ENCODE data around the gene NEDD4L.

The NEDD4L gene

GRCh38 chr18:58300867-58301266 is 256.8 kb downstream of the NEDD4L start:
- ATAC-seq = no peak
- TF ChIP-seq SNAI2 (CRISPR knock-in tag; IDR thresholded peaks at IDR 0.05) (no peak), ZNF8 (CRISPR knock-in tag; IDR thresholded peaks at IDR 0.05) (no peak), ZNF565 (CRISPR knock-in tag; conservative IDR thresholded peaks at IDR 0.05; ENCODE audit: low read depth) (no peak), POU6F1 (CRISPR knock-in tag; IDR thresholded peaks at IDR 0.05; ENCODE audit: borderline replicate concordance, low read depth) (no peak), OSR1 (CRISPR knock-in tag; IDR thresholded peaks at IDR 0.05) (no peak), TOX (CRISPR knock-in tag; IDR thresholded peaks at IDR 0.05; ENCODE audit: borderline replicate concordance) (no peak), ZC3H10 (CRISPR knock-in tag; IDR thresholded peaks at IDR 0.05) (no peak), TCF4 (CRISPR knock-in tag; IDR thresholded peaks at IDR 0.05; ENCODE audit: borderline replicate concordance) (no peak), PPARA (CRISPR knock-in tag; IDR thresholded peaks at IDR 0.05; ENCODE audit: borderline replicate concordance) (no peak), CSDC2 (CRISPR knock-in tag; IDR thresholded peaks at IDR 0.05) (no peak), ARNTL (CRISPR knock-in tag; IDR thresholded peaks at IDR 0.05; ENCODE audit: borderline replicate concordance, low read depth) (no peak), BACH2 (CRISPR knock-in tag; IDR thresholded peaks at IDR 0.05; ENCODE audit: borderline replicate concordance) (no peak), ZFP30 (CRISPR knock-in tag; IDR thresholded peaks at IDR 0.05) (no peak)
- TF ChIP-seq, protein P1, sequence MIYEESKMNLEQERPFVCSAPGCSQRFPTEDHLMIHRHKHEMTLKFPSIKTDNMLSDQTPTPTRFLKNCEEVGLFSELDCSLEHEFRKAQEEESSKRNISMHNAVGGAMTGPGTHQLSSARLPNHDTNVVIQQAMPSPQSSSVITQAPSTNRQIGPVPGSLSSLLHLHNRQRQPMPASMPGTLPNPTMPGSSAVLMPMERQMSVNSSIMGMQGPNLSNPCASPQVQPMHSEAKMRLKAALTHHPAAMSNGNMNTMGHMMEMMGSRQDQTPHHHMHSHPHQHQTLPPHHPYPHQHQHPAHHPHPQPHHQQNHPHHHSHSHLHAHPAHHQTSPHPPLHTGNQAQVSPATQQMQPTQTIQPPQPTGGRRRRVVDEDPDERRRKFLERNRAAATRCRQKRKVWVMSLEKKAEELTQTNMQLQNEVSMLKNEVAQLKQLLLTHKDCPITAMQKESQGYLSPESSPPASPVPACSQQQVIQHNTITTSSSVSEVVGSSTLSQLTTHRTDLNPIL (CRISPR knock-in tag; IDR thresholded peaks at IDR 0.05; ENCODE audit: low read depth) = no peak

GRCh38 chr18:58302811-58303210 is 258.8 kb downstream of the NEDD4L start:
- TF ChIP-seq PPARA (CRISPR knock-in tag; IDR thresholded peaks at IDR 0.05; ENCODE audit: borderline replicate concordance) (no peak), RARB (CRISPR knock-in tag; IDR thresholded peaks at IDR 0.05) (no peak), ZNF565 (CRISPR knock-in tag; conservative IDR thresholded peaks at IDR 0.05; ENCODE audit: low read depth) (no peak), ZFP3 (CRISPR knock-in tag; IDR thresholded peaks at IDR 0.05) (no peak), ZNF8 (CRISPR knock-in tag; IDR thresholded peaks at IDR 0.05) (no peak), GLIS3 (CRISPR knock-in tag; IDR thresholded peaks at IDR 0.05) (no peak), OSR1 (CRISPR knock-in tag; IDR thresholded peaks at IDR 0.05) (no peak)
- TF ChIP-seq, protein P1 (CRISPR knock-in tag; IDR thresholded peaks at IDR 0.05; ENCODE audit: low read depth) = no peak
- no peak for ATAC-seq

DNA sequence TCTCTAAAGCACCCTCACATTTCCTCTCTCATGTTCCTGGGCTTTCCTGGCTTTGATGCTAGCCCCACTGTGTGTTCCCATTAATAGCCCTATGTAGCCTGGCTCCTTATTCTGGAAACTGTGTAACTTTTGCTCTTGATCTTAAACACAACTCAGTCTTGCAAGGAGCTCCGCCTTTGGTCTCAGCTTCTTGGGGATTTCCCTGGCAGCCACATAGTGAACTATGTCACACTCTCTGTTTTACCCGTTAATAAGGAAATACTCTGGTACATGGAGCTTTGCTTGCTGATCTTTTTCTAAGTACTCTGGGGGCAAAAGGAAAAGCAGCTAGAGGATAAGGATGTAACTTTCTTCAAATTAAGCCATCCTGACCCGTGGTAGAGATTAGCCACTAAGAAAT is 259.3 kb downstream of the NEDD4L start:
- TF ChIP-seq ZNF70 (CRISPR knock-in tag; IDR thresholded peaks at IDR 0.05) = no peak
- no peak for ATAC-seq

- TF ChIP-seq OSR1 (CRISPR knock-in tag; IDR thresholded peaks at IDR 0.05) = no peak
- TF ChIP-seq ZNF70 (CRISPR knock-in tag; IDR thresholded peaks at IDR 0.05) = no peak
- TF ChIP-seq, protein P1 (CRISPR knock-in tag; IDR thresholded peaks at IDR 0.05; ENCODE audit: low read depth) = no peak
Measured at GRCh38 chr18:58305792-58306191, 261.8 kb downstream of the NEDD4L start.

GRCh38 chr18:58307441-58307840 is 263.4 kb downstream of the NEDD4L start:
- no peak for ATAC-seq
- TF ChIP-seq ESRRG (CRISPR knock-in tag; IDR thresholded peaks at IDR 0.05) (no peak), ZNF565 (CRISPR knock-in tag; conservative IDR thresholded peaks at IDR 0.05; ENCODE audit: low read depth) (no peak), ZFP3 (CRISPR knock-in tag; IDR thresholded peaks at IDR 0.05) (no peak), POU6F1 (CRISPR knock-in tag; IDR thresholded peaks at IDR 0.05; ENCODE audit: borderline replicate concordance, low read depth) (no peak), ARNTL (CRISPR knock-in tag; IDR thresholded peaks at IDR 0.05; ENCODE audit: borderline replicate concordance, low read depth) (no peak), TCF4 (CRISPR knock-in tag; IDR thresholded peaks at IDR 0.05; ENCODE audit: borderline replicate concordance) (no peak), CSDC2 (CRISPR knock-in tag; IDR thresholded peaks at IDR 0.05) (no peak), PPARA (CRISPR knock-in tag; IDR thresholded peaks at IDR 0.05; ENCODE audit: borderline replicate concordance) (no peak), ZFP30 (CRISPR knock-in tag; IDR thresholded peaks at IDR 0.05) (no peak), SNAI2 (CRISPR knock-in tag; IDR thresholded peaks at IDR 0.05) (no peak), ZC3H10 (CRISPR knock-in tag; IDR thresholded peaks at IDR 0.05) (no peak), TOX (CRISPR knock-in tag; IDR thresholded peaks at IDR 0.05; ENCODE audit: borderline replicate concordance) (no peak), ISL1 (CRISPR knock-in tag; IDR thresholded peaks at IDR 0.05) (no peak), OSR1 (CRISPR knock-in tag; IDR thresholded peaks at IDR 0.05) (no peak)
- TF ChIP-seq, protein P2, sequence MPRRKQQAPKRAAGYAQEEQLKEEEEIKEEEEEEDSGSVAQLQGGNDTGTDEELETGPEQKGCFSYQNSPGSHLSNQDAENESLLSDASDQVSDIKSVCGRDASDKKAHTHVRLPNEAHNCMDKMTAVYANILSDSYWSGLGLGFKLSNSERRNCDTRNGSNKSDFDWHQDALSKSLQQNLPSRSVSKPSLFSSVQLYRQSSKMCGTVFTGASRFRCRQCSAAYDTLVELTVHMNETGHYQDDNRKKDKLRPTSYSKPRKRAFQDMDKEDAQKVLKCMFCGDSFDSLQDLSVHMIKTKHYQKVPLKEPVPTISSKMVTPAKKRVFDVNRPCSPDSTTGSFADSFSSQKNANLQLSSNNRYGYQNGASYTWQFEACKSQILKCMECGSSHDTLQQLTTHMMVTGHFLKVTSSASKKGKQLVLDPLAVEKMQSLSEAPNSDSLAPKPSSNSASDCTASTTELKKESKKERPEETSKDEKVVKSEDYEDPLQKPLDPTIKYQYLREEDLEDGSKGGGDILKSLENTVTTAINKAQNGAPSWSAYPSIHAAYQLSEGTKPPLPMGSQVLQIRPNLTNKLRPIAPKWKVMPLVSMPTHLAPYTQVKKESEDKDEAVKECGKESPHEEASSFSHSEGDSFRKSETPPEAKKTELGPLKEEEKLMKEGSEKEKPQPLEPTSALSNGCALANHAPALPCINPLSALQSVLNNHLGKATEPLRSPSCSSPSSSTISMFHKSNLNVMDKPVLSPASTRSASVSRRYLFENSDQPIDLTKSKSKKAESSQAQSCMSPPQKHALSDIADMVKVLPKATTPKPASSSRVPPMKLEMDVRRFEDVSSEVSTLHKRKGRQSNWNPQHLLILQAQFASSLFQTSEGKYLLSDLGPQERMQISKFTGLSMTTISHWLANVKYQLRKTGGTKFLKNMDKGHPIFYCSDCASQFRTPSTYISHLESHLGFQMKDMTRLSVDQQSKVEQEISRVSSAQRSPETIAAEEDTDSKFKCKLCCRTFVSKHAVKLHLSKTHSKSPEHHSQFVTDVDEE (CRISPR knock-in tag; IDR thresholded peaks at IDR 0.05) = no peak
- TF ChIP-seq, protein P3, sequence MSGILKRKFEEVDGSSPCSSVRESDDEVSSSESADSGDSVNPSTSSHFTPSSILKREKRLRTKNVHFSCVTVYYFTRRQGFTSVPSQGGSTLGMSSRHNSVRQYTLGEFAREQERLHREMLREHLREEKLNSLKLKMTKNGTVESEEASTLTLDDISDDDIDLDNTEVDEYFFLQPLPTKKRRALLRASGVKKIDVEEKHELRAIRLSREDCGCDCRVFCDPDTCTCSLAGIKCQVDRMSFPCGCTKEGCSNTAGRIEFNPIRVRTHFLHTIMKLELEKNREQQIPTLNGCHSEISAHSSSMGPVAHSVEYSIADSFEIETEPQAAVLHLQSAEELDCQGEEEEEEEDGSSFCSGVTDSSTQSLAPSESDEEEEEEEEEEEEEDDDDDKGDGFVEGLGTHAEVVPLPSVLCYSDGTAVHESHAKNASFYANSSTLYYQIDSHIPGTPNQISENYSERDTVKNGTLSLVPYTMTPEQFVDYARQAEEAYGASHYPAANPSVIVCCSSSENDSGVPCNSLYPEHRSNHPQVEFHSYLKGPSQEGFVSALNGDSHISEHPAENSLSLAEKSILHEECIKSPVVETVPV (CRISPR knock-in tag; IDR thresholded peaks at IDR 0.05) = no peak

More at GRCh38 chr18:58305792-58306191, 261.8 kb downstream of the NEDD4L start:
- ATAC-seq = no peak
